Omental fat pad (tissue), 4 donors: ENCODE results near the gene HGFAC. TPM values are rescaled to one million over a fixed set of nuclear protein-coding genes. Genes with fewer than 3 reads are reported as not detected.

Source experiments
- ATAC-seq: fragments of 150-250 bp; one replicate; pipeline ENCODE4 v1.9.1; 2016; ENCODE audit warnings: mild to moderate bottlenecking, moderate library complexity; ENCODE audit not compliant: low FRiP score
- DNase-seq: peaks from one replicate; pipeline ENCODE4 v3.0.0-alpha.2; 2019; ENCODE audit warnings: low spot score
- total RNA-seq, 4 donors: library from RNA; depleted of rRNA; stranded (reverse); fragments of >200 nt; gene quantifications; one replicate each; pipeline ENCODE4 v1.1.0, GENCODE V29; 2016
- TF ChIP-seq, protein P1 (sequence below), 3 donors: fragments of 450-650 bp; IDR thresholded peaks; one replicate each; pipeline ENCODE4 v1.5.1; 2016 to 2017; ENCODE audit warnings: antibody characterized with exemption in 3 of 3, mild to moderate bottlenecking in 3 of 3, moderate library complexity in 2 of 3

The HGFAC gene
- total RNA-seq, 4 donors from 2014 or later: not detected

DNA sequence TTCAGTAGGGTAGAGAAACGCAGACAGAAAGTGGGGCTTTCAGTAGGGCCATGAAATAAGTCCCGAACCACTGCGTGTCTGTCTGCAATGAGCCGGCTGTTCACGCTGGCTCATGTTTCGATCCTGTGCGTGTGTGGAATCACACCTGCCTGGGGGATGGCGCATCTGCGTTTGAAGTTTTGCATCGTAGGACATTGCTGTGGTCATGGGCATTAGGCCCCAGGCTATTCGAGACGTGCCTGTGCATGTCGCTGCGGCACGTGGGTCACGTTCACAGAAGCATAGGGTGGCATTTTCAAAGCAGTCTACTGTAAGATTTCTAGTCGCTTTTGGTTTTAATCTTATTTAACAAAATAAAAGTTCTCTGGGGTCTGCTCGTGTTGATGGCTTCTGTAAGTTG lies 25.5 kb upstream of the HGFAC start:
- TF ChIP-seq, protein P1, sequence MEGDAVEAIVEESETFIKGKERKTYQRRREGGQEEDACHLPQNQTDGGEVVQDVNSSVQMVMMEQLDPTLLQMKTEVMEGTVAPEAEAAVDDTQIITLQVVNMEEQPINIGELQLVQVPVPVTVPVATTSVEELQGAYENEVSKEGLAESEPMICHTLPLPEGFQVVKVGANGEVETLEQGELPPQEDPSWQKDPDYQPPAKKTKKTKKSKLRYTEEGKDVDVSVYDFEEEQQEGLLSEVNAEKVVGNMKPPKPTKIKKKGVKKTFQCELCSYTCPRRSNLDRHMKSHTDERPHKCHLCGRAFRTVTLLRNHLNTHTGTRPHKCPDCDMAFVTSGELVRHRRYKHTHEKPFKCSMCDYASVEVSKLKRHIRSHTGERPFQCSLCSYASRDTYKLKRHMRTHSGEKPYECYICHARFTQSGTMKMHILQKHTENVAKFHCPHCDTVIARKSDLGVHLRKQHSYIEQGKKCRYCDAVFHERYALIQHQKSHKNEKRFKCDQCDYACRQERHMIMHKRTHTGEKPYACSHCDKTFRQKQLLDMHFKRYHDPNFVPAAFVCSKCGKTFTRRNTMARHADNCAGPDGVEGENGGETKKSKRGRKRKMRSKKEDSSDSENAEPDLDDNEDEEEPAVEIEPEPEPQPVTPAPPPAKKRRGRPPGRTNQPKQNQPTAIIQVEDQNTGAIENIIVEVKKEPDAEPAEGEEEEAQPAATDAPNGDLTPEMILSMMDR (IDR thresholded peaks at IDR 0.05): no peak
- no peak for DNase-seq
- no peak for ATAC-seq

DNA sequence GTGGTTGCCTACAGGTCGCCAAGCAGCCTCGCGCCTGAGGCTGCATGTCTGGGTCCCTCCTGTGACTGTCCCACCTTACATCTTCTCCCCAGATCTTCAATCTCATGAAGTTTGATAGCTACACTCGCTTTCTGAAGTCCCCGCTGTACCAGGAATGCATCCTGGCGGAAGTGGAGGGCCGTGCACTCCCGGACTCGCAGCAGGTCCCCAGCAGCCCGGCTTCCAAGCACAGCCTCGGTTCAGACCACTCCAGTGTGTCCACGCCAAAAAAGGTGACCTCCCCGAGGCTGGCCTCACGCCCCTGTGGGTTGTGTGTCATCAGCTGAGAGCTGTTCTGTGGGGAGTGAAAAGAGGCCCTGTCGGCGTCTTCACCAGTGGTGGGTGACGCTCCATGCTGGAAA lies 24.9 kb upstream of the HGFAC start:
- ATAC-seq (no peak), DNase-seq (no peak)
- TF ChIP-seq, protein P1 (IDR thresholded peaks at IDR 0.05): no peak

DNA sequence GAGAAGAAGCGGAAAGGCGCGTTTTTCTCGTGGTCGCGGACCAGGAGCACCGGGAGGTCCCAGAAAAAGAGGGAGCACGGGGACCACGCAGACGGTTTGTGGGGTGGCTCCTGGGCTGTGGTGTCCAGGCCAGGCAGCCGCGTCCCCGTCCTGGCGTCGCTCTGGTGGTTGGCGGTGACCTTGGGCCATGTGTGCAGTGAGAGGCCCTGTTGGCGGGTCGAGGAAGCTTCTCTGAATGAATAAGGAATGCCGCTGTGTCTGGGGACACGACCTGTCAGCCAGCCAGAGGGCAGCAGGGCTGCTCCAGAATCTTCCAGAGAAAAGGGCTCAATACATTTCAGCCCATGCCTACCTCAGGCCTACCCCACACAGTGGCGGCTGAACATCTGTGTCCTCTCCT lies 24.3 kb upstream of the HGFAC start:
- TF ChIP-seq, protein P1 (IDR thresholded peaks at IDR 0.05): no peak
- ATAC-seq (no peak), DNase-seq (no peak)

DNA sequence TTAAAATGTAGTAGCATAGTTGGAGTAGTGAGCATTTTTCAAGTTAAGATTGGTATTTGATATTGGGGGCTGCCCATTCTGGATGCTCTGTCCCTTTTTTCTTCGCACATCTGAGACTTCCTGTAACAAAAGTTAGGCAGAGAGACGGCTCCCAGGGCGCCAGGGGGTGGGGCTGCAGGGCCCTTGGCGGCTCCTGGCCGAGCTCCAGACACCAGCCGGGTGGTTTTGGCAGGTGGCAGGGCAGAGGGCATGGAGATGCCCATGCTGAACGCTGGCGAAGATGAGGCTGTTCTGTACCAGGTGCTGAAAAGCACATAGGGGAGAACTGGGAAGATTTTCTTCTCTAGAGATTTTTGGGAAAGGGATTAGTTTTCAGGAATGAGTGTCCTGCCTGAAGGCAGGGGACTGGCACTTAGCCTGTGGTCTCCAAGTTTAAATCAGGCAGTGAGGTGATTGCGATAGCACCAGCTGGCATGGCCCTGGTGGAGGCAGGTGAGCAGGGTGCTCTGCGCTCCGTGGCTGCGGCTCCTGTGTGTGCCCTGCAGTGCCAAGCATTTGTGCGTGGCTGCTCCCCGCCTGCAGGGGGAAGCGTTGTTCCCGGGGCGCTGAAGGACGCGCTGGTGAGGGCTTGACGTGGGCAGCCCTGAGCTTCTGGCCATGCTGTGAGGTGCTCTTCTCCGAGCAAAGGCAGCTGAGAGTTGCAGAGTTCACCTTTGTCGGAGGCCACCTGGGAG lies 23.6 kb upstream of the HGFAC start:
- ATAC-seq (no peak), DNase-seq (no peak)
- TF ChIP-seq, protein P1 (IDR thresholded peaks at IDR 0.05): no peak

DNA sequence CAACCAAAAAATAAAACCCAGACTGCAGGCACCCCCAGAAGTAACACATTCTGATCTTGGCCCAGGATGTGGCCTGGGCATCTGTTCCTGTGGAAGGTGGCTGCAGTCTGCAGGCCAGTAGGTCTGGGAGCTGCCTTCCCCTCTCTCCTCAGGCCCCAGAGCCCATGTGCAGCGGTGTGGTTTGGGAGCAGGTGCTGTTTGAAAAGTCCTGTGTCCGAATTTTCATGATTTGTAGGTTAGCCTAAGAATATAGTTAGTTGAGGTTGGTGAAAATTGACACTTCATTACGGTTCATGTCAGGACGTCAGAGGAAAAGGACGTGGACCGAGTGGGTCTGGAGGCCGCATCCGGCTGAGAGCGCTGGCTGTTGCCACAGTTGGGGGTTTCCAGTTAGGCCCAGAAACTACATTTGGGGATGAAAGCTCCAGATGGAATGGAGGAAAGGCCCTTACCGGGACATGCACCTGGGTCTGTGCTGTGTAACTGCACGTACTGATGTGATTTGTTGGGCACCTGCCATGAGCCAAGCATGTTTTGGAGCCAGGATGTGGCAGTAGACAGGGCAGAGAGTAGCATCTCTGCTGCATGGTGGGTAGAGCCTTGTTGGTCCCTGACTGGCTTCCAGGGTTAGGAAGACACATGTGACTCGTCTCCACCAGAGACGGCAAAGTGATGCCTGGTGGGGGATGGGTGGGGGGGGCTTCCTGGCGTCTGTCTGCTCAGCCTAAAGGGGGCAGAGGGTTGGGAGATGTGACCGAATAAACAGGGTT lies 21.7 kb upstream of the HGFAC start:
- ATAC-seq (no peak), DNase-seq (no peak)
- TF ChIP-seq, protein P1 (IDR thresholded peaks at IDR 0.05): no peak

DNA sequence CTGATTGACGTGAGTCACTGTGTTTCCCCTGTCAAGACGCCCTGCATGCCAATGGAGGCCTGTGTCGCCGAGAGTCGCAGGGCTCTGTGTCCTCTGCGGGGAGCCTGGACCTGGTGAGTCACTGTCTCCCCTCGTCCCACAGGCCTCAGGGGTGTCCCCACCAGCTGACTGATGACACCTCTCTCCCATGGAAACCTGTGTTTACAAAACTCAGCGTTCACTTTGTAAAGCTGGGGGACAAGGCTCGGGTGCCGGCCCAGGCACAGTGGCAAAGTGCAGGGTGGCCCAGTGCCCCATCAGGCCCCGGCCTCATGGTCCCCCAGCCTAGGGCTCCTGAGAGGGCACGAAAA lies 21.2 kb upstream of the HGFAC start:
- no peak for ATAC-seq
- no peak for DNase-seq
- TF ChIP-seq, protein P1 (IDR thresholded peaks at IDR 0.05): no peak

DNA sequence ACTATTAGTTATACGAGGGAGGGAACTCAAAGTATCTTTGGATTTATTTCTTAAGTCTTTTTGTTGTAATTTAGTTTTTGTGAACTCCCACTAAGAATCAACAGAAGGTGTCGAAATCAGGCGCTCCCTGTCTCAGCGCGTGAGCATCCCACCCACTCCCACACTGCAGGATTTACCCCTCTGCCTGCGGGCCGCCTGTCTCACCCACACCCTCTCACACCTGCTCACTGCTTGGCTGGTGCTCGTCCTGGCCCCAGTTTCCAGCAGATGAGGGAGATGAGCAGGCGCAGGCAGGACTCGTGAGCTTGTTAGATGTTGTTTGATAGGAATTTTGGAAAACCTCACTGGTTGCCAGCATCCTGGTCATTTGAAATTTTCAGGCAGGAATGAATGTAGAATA lies 20.8 kb upstream of the HGFAC start:
- TF ChIP-seq, protein P1 (IDR thresholded peaks at IDR 0.05): no peak
- no peak for ATAC-seq
- no peak for DNase-seq
